Stimulated activated naive CD8-positive, alpha-beta T cell treated with anti-CD3 and anti-CD28 coated beads, Interleukin-15, Interleukin-2, amounts not matched to agents 100 ng/mL and 50 ng/mL, for 24 hours (primary cell): Measurements from ENCODE around the gene CACNA1C.

ENCODE experiments used
- H3K27ac Mint-ChIP-seq: one replicate; pipeline ENCODE4 v1.8.0; 2021; ENCODE audit warnings: mild to moderate bottlenecking, mixed read lengths
- H3K27me3 Mint-ChIP-seq: one replicate; pipeline ENCODE4 v1.8.0; 2021; ENCODE audit warnings: mixed read lengths
- H3K36me3 Mint-ChIP-seq: one replicate; pipeline ENCODE4 v1.8.0; 2021; ENCODE audit warnings: low read depth, mixed read lengths
- H3K4me1 Mint-ChIP-seq: one replicate; pipeline ENCODE4 v1.8.0; 2021; ENCODE audit warnings: low read depth, mixed read lengths
- H3K4me3 Mint-ChIP-seq: one replicate; pipeline ENCODE4 v1.8.0; 2021; ENCODE audit warnings: mild to moderate bottlenecking, mixed read lengths
- H3K9me3 Mint-ChIP-seq: one replicate; pipeline ENCODE4 v1.8.0; 2021; ENCODE audit warnings: mixed read lengths

CACNA1C gene

GRCh38 chr12:2596441-2596840 is 543.7 kb downstream of the CACNA1C start:
- Mint-ChIP-seq H3K4me1 (no peaks in the 10 kb centered on the region), H3K9me3 (peaks cover 10% of the 10 kb centered on the region), H3K4me3 (no peak overlapping the region)

GRCh38 chr12:2605301-2605700 is 552.5 kb downstream of the CACNA1C start:
- H3K27me3 Mint-ChIP-seq: peaks cover 10% of the 10 kb centered on the region
- H3K9me3 Mint-ChIP-seq: no peaks in the 10 kb centered on the region
- no peak overlapping the region for H3K4me3 Mint-ChIP-seq
- no peak overlapping the region for H3K27ac Mint-ChIP-seq
- no peaks in the 10 kb centered on the region for H3K36me3 Mint-ChIP-seq
- peaks cover 3% of the 10 kb centered on the region for H3K4me1 Mint-ChIP-seq

More at GRCh38 chr12:2596441-2596840, 543.7 kb downstream of the CACNA1C start:
- H3K36me3 Mint-ChIP-seq: no peaks in the 10 kb centered on the region
- no peaks in the 10 kb centered on the region for H3K27me3 Mint-ChIP-seq
- H3K27ac Mint-ChIP-seq: no peak overlapping the region

GRCh38 chr12:2606186-2606910 is 553.6 kb downstream of the CACNA1C start:
- no peaks in the 10 kb centered on the region for H3K9me3 Mint-ChIP-seq
- no peak overlapping the region for H3K27ac Mint-ChIP-seq
- peaks cover 10% of the 10 kb centered on the region for H3K27me3 Mint-ChIP-seq
- no peak overlapping the region for H3K4me3 Mint-ChIP-seq
- no peaks in the 10 kb centered on the region for H3K36me3 Mint-ChIP-seq
- H3K4me1 Mint-ChIP-seq: peaks cover 3% of the 10 kb centered on the region

- Mint-ChIP-seq H3K9me3 (no peaks in the 10 kb centered on the region), H3K4me3 (no peak overlapping the region), H3K27ac (no peak overlapping the region), H3K36me3 (no peaks in the 10 kb centered on the region), H3K4me1 (peaks cover 4% of the 10 kb centered on the region), H3K27me3 (peaks cover 18% of the 10 kb centered on the region)
Measured at GRCh38 chr12:2607881-2608607, 555.3 kb downstream of the CACNA1C start.

- H3K9me3 Mint-ChIP-seq: no peaks in the 10 kb centered on the region
- H3K36me3 Mint-ChIP-seq: no peaks in the 10 kb centered on the region
- peaks cover 9% of the 10 kb centered on the region for H3K4me1 Mint-ChIP-seq
- no peak overlapping the region for H3K4me3 Mint-ChIP-seq
- H3K27ac Mint-ChIP-seq: no peak overlapping the region
- H3K27me3 Mint-ChIP-seq: peaks cover 18% of the 10 kb centered on the region
Measured at GRCh38 chr12:2608608-2608945, 555.8 kb downstream of the CACNA1C start.

- peaks cover 18% of the 10 kb centered on the region for H3K27me3 Mint-ChIP-seq
- H3K4me3 Mint-ChIP-seq: no peak overlapping the region
- H3K4me1 Mint-ChIP-seq: peaks cover 13% of the 10 kb centered on the region
- no peaks in the 10 kb centered on the region for H3K36me3 Mint-ChIP-seq
- H3K27ac Mint-ChIP-seq: no peak overlapping the region
- H3K9me3 Mint-ChIP-seq: no peaks in the 10 kb centered on the region
Measured at GRCh38 chr12:2609020-2609419, 556.2 kb downstream of the CACNA1C start.

GRCh38 chr12:2610358-2610757 is 557.6 kb downstream of the CACNA1C start:
- H3K4me1 Mint-ChIP-seq: peaks cover 15% of the 10 kb centered on the region
- H3K27me3 Mint-ChIP-seq: peaks cover 29% of the 10 kb centered on the region
- no peaks in the 10 kb centered on the region for H3K9me3 Mint-ChIP-seq
- H3K36me3 Mint-ChIP-seq: no peaks in the 10 kb centered on the region
- H3K27ac Mint-ChIP-seq: no peak overlapping the region
- H3K4me3 Mint-ChIP-seq: no peak overlapping the region

GRCh38 chr12:2613326-2614073 is 560.7 kb downstream of the CACNA1C start:
- H3K27me3 Mint-ChIP-seq: peaks cover 26% of the 10 kb centered on the region
- no peaks in the 10 kb centered on the region for H3K36me3 Mint-ChIP-seq
- H3K27ac Mint-ChIP-seq: no peak overlapping the region
- peaks cover 15% of the 10 kb centered on the region for H3K4me1 Mint-ChIP-seq
- no peak overlapping the region for H3K4me3 Mint-ChIP-seq
- H3K9me3 Mint-ChIP-seq: no peaks in the 10 kb centered on the region

- no peaks in the 10 kb centered on the region for H3K9me3 Mint-ChIP-seq
- H3K27ac Mint-ChIP-seq: no peak overlapping the region
- no peaks in the 10 kb centered on the region for H3K36me3 Mint-ChIP-seq
- H3K4me1 Mint-ChIP-seq: peaks cover 11% of the 10 kb centered on the region
- H3K27me3 Mint-ChIP-seq: peaks cover 26% of the 10 kb centered on the region
- no peak overlapping the region for H3K4me3 Mint-ChIP-seq
Measured at GRCh38 chr12:2614341-2614740, 561.6 kb downstream of the CACNA1C start.

- H3K27me3 Mint-ChIP-seq: peaks cover 26% of the 10 kb centered on the region
- no peak overlapping the region for H3K27ac Mint-ChIP-seq
- no peak overlapping the region for H3K4me3 Mint-ChIP-seq
- no peaks in the 10 kb centered on the region for H3K9me3 Mint-ChIP-seq
- peaks cover 11% of the 10 kb centered on the region for H3K4me1 Mint-ChIP-seq
- H3K36me3 Mint-ChIP-seq: no peaks in the 10 kb centered on the region
Measured at GRCh38 chr12:2615665-2616402, 563.0 kb downstream of the CACNA1C start.

GRCh38 chr12:2616763-2617162 is 564.0 kb downstream of the CACNA1C start:
- peaks cover 25% of the 10 kb centered on the region for H3K27me3 Mint-ChIP-seq
- H3K4me3 Mint-ChIP-seq: no peak overlapping the region
- H3K27ac Mint-ChIP-seq: no peak overlapping the region
- no peaks in the 10 kb centered on the region for H3K36me3 Mint-ChIP-seq
- peaks cover 11% of the 10 kb centered on the region for H3K4me1 Mint-ChIP-seq
- no peaks in the 10 kb centered on the region for H3K9me3 Mint-ChIP-seq

GRCh38 chr12:2617365-2617764 is 564.6 kb downstream of the CACNA1C start:
- Mint-ChIP-seq H3K9me3 (no peaks in the 10 kb centered on the region), H3K4me3 (no peak overlapping the region), H3K4me1 (peaks cover 11% of the 10 kb centered on the region), H3K27ac (no peak overlapping the region), H3K27me3 (peaks cover 19% of the 10 kb centered on the region), H3K36me3 (no peaks in the 10 kb centered on the region)

GRCh38 chr12:2618291-2618995 is 565.7 kb downstream of the CACNA1C start:
- Mint-ChIP-seq H3K4me1 (peaks cover 7% of the 10 kb centered on the region), H3K4me3 (no peak overlapping the region), H3K27me3 (peaks cover 22% of the 10 kb centered on the region), H3K27ac (no peak overlapping the region), H3K36me3 (no peaks in the 10 kb centered on the region), H3K9me3 (no peaks in the 10 kb centered on the region)

GRCh38 chr12:2619136-2619535 is 566.3 kb downstream of the CACNA1C start:
- Mint-ChIP-seq H3K27ac (no peak overlapping the region), H3K27me3 (peaks cover 22% of the 10 kb centered on the region), H3K4me3 (no peak overlapping the region), H3K4me1 (peaks cover under 1% of the 10 kb centered on the region), H3K36me3 (no peaks in the 10 kb centered on the region), H3K9me3 (no peaks in the 10 kb centered on the region)
